H9 (cell line): ENCODE results near the gene CCNI2. TPM values are rescaled to one million over a fixed set of nuclear protein-coding genes. Genes with fewer than 3 reads are reported as not detected.

Source experiments
- DNase-seq: peaks from one replicate; pipeline ENCODE4 v3.0.0-alpha.2; 2017
- H2AFZ ChIP-seq: one replicate; pipeline ENCODE4 v1.6.1; 2013; ENCODE audit warnings: mild to moderate bottlenecking, low read length, control low read depth, moderate library complexity
- H2AK5ac ChIP-seq: 2 replicates; pipeline ENCODE4 v1.6.1; 2013; ENCODE audit warnings: low read length, control low read depth, mixed read lengths; ENCODE audit not compliant: insufficient read length
- H2BK120ac ChIP-seq: one replicate; pipeline ENCODE4 v1.6.1; 2013; ENCODE audit warnings: low read depth, mild to moderate bottlenecking, low read length, control low read depth, inconsistent platforms; ENCODE audit not compliant: poor library complexity, severe bottlenecking
- H2BK12ac ChIP-seq: 2 replicates; pipeline ENCODE4 v1.6.1; 2013; ENCODE audit warnings: low read length, control low read depth, mixed read lengths, low read depth; ENCODE audit not compliant: insufficient read length
- H2BK15ac ChIP-seq: 2 replicates; pipeline ENCODE4 v1.6.1; 2013; ENCODE audit warnings: low read depth, low read length, control low read depth
- H2BK20ac ChIP-seq: one replicate; pipeline ENCODE4 v1.6.1; 2013; ENCODE audit warnings: low read depth, mild to moderate bottlenecking, low read length, control low read depth, inconsistent platforms; ENCODE audit not compliant: poor library complexity, severe bottlenecking
- H2BK5ac ChIP-seq: 2 replicates; pipeline ENCODE4 v1.6.1; 2013; ENCODE audit warnings: low read length, control low read depth, mixed read lengths; ENCODE audit not compliant: insufficient read length
- H3K14ac ChIP-seq: 2 replicates; pipeline ENCODE4 v1.6.1; 2013; ENCODE audit warnings: low read length, control low read depth; ENCODE audit not compliant: insufficient read depth
- H3K18ac ChIP-seq: 2 replicates; pipeline ENCODE4 v1.6.1; 2013; ENCODE audit warnings: low read depth, mild to moderate bottlenecking, mixed read lengths, low read length, control low read depth; ENCODE audit not compliant: insufficient read length
- H3K23ac ChIP-seq: 2 replicates; pipeline ENCODE4 v1.6.1; 2013; ENCODE audit warnings: low read length, control low read depth, mixed read lengths, low read depth; ENCODE audit not compliant: insufficient read length
- H3K23me2 ChIP-seq: 2 replicates; pipeline ENCODE4 v1.6.1; 2013; ENCODE audit warnings: low read depth, mild to moderate bottlenecking, mixed read lengths, low read length, control low read depth; ENCODE audit not compliant: insufficient read length, poor library complexity, severe bottlenecking
- H3K27ac ChIP-seq: 2 replicates; pipeline ENCODE4 v1.5.1; 2013; ENCODE audit warnings: low read length, control low read depth, mixed read lengths, low read depth; ENCODE audit not compliant: insufficient read length
- H3K27me3 ChIP-seq: 2 replicates; pipeline ENCODE4 v1.6.1; 2013; ENCODE audit warnings: low read length, control low read depth, inconsistent platforms; ENCODE audit not compliant: insufficient read depth
- H3K4ac ChIP-seq: 2 replicates; pipeline ENCODE4 v1.6.1; 2013; ENCODE audit warnings: low read depth, mild to moderate bottlenecking, control low read depth, inconsistent platforms, low read length, moderate library complexity
- H3K4me1 ChIP-seq: 2 replicates; pipeline ENCODE4 v1.6.1; 2013; ENCODE audit warnings: low read length, control low read depth, inconsistent platforms; ENCODE audit not compliant: insufficient read depth
- H3K4me2 ChIP-seq: 2 replicates; pipeline ENCODE4 v1.6.1; 2013; ENCODE audit warnings: low read length, control low read depth, mixed read lengths; ENCODE audit not compliant: insufficient read length, insufficient read depth
- H3K56ac ChIP-seq: 2 replicates; pipeline ENCODE4 v1.6.1; 2013; ENCODE audit warnings: low read depth, mild to moderate bottlenecking, mixed read lengths, low read length, control low read depth; ENCODE audit not compliant: insufficient read length
- H3K79me1 ChIP-seq: 2 replicates; pipeline ENCODE4 v1.6.1; 2013; ENCODE audit warnings: low read depth, mild to moderate bottlenecking, moderate library complexity, low read length, control low read depth, inconsistent platforms; ENCODE audit not compliant: insufficient read depth, poor library complexity, severe bottlenecking
- H3K79me2 ChIP-seq: 2 replicates; pipeline ENCODE4 v1.6.1; 2013; ENCODE audit warnings: low read length, control low read depth, inconsistent platforms; ENCODE audit not compliant: insufficient read depth
- H3K9ac ChIP-seq: 2 replicates; pipeline ENCODE4 v1.6.1; 2013; ENCODE audit warnings: low read length, control low read depth, mixed read lengths; ENCODE audit not compliant: insufficient read length; ENCODE audit errors: extremely low read depth
- H3K9me3 ChIP-seq: one replicate; pipeline ENCODE4 v1.6.1; 2013; ENCODE audit warnings: low read depth, low read length, inconsistent platforms; ENCODE audit not compliant: control insufficient read depth
- H3T11ph ChIP-seq: one replicate; pipeline ENCODE4 v1.6.1; 2013; ENCODE audit warnings: mild to moderate bottlenecking, low read length, control low read depth, inconsistent platforms
- H4K20me1 ChIP-seq: one replicate; pipeline ENCODE4 v1.6.1; 2013; ENCODE audit not compliant: control insufficient read depth, insufficient read length, insufficient read depth
- H4K5ac ChIP-seq: 2 replicates; pipeline ENCODE4 v1.6.1; 2013; ENCODE audit warnings: low read depth, mild to moderate bottlenecking, mixed read lengths, low read length, control low read depth; ENCODE audit not compliant: insufficient read length
- H4K8ac ChIP-seq: replicated peaks from 2 replicates; pipeline ENCODE4 v1.6.1; 2013; ENCODE audit warnings: low read length, control low read depth, mixed read lengths, low read depth; ENCODE audit not compliant: insufficient read length
- H4K91ac ChIP-seq: 2 replicates; pipeline ENCODE4 v1.6.1; 2013; ENCODE audit warnings: low read depth, mild to moderate bottlenecking, moderate library complexity, mixed read lengths, low read length, control low read depth; ENCODE audit not compliant: insufficient read length
- H3K27ac Mint-ChIP-seq, 3 experiments: 2 replicates in 2 of 3; 3 replicates in 1 of 3; pipeline ENCODE4 v1.8.0; 2020 to 2021; ENCODE audit warnings: mixed read lengths in 3 of 3, mild to moderate bottlenecking in 1 of 3, moderate library complexity in 1 of 3
- H3K27me3 Mint-ChIP-seq: 2 replicates; pipeline ENCODE4 v1.8.0; 2021; ENCODE audit warnings: low read depth, mild to moderate bottlenecking, moderate library complexity, mixed read lengths
- H3K36me3 Mint-ChIP-seq, 3 experiments: 2 replicates in 2 of 3; 3 replicates in 1 of 3; pipeline ENCODE4 v1.8.0; 2020 to 2021; ENCODE audit warnings: low read depth in 3 of 3, mixed read lengths in 3 of 3; ENCODE audit not compliant: insufficient read depth in 1 of 3
- H3K4me1 Mint-ChIP-seq, 2 experiments: 2 replicates each; pipeline ENCODE4 v1.8.0; 2020; ENCODE audit warnings: mixed read lengths in 2 of 2
- H3K4me3 Mint-ChIP-seq, 2 experiments: 2 replicates in 1 of 2; 3 replicates in 1 of 2; pipeline ENCODE4 v1.8.0; 2020 to 2021; ENCODE audit warnings: mild to moderate bottlenecking in 2 of 2, mixed read lengths in 2 of 2, moderate library complexity in 1 of 2
- H3K9me3 Mint-ChIP-seq, 2 experiments: 2 replicates in 1 of 2; 3 replicates in 1 of 2; pipeline ENCODE4 v1.8.0; 2020; ENCODE audit warnings: mild to moderate bottlenecking in 2 of 2, mixed read lengths in 2 of 2, moderate library complexity in 1 of 2
- WGBS: extraction: QIAGEN DNeasy Blood & Tissue Kit; methylation state at CpG from one replicate; pipeline ENCODE4 v1.1.7; 2013; ENCODE audit warnings: missing lambda C conversion rate, low lambda C conversion rate, mixed read lengths; ENCODE audit not compliant: insufficient read length; ENCODE audit errors: extremely low coverage; 5-methylcytosine and 5-hydroxymethylcytosine counted together
- total RNA-seq: library from RNA; stranded (reverse); gene quantifications from 2 replicates; pipeline ENCODE4 v1.2.1, GENCODE V29; 2021
- TF ChIP-seq, protein P1 (sequence below): fragments of 200-600 bp; sonication (generic); conservative IDR thresholded peaks from 3 replicates; pipeline ENCODE4 v1.8.0; 2021; ENCODE audit warnings: antibody characterized with exemption, mild to moderate bottlenecking

CCNI2 gene
- total RNA-seq, 1 experiment from 2014 or later = 0.57 TPM

DNA sequence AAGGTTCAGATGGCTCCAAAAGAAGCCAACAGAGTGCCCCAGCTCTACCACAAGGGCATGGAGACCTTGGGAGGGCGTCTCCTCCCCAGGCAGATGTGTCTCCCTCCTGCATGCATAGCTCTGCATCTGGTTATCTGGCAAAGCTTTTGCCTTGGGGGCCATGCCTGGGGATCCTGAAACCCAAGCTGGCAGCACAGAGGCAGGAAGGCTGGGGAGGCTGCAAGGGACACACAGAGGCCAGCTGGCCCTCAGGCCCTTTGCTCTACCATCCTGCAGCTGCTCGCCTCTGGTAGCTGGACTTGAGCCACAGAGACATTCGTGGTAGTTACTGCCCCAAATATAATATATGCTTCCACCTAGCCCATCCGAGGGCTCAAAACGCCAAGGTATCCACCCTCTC, 25.9 kb downstream of the CCNI2 start:
- Mint-ChIP-seq H3K4me1 (peaks cover 29 to 36% of the 10 kb centered on the region in 2 experiments), H3K36me3 (no peaks in the 10 kb centered on the region), H3K9me3 (no peaks in the 10 kb centered on the region; a peak in 1 of 5 replicates), H3K4me3 (no peak overlapping the region), H3K27me3 (peaks cover 48% of the 10 kb centered on the region), H3K27ac (no peak overlapping the region; a peak in 1 of 7 replicates)
- Histone ChIP-seq H3K23ac (no peak overlapping the region), H3T11ph (no peak overlapping the region), H3K27me3 (peaks cover 7% of the 10 kb centered on the region; the same call in 1 of the 2 replicates), H3K14ac (no peak overlapping the region), H3K27ac (no peak overlapping the region), H3K18ac (no peak overlapping the region), H4K8ac (no peak overlapping the region), H3K9me3 (no peaks in the 10 kb centered on the region), H4K20me1 (no peaks in the 10 kb centered on the region), H4K5ac (no peak overlapping the region), H2BK12ac (no peak overlapping the region), H2BK15ac (no peak overlapping the region), H3K56ac (no peak overlapping the region), H3K79me1 (peaks cover 2% of the 10 kb centered on the region), H3K4me2 (no peak overlapping the region), H2AK5ac (no peak overlapping the region), H3K23me2 (peaks cover 13% of the 10 kb centered on the region), H4K91ac (no peak overlapping the region), H2AFZ (no peak overlapping the region), H3K79me2 (peaks cover 2% of the 10 kb centered on the region; the same call in 1 of the 2 replicates), H3K9ac (no peak overlapping the region), H2BK5ac (no peak overlapping the region), H3K4me1 (peaks cover 10% of the 10 kb centered on the region; the same call in 1 of the 2 replicates), H2BK20ac (no peak overlapping the region), H2BK120ac (no peak overlapping the region), H3K4ac (no peak overlapping the region)
- no CpG with 5 or more reads among the region's 5 CpGs for WGBS
- TF ChIP-seq, protein P1, sequence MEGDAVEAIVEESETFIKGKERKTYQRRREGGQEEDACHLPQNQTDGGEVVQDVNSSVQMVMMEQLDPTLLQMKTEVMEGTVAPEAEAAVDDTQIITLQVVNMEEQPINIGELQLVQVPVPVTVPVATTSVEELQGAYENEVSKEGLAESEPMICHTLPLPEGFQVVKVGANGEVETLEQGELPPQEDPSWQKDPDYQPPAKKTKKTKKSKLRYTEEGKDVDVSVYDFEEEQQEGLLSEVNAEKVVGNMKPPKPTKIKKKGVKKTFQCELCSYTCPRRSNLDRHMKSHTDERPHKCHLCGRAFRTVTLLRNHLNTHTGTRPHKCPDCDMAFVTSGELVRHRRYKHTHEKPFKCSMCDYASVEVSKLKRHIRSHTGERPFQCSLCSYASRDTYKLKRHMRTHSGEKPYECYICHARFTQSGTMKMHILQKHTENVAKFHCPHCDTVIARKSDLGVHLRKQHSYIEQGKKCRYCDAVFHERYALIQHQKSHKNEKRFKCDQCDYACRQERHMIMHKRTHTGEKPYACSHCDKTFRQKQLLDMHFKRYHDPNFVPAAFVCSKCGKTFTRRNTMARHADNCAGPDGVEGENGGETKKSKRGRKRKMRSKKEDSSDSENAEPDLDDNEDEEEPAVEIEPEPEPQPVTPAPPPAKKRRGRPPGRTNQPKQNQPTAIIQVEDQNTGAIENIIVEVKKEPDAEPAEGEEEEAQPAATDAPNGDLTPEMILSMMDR = no peak
- DNase-seq = no peak
